ENCODE results near the gene KLRF1. TPM values are rescaled to one million over a fixed set of nuclear protein-coding genes. Genes with fewer than 3 reads are reported as not detected.

Gene KLRF1
- total and polyA plus RNA-seq, 2 experiments from 2014 or later, result 0.50 TPM; not detected in 1

- TF ChIP-seq REST (IDR thresholded peaks at IDR 0.05; ENCODE audit: unreplicated experiment) (no peak), ZNF114 (CRISPR knock-in tag; IDR thresholded peaks at IDR 0.05) (no peak), ZNF462 (CRISPR knock-in tag; IDR thresholded peaks at IDR 0.05) (no peak), POLR2AphosphoS5 (IDR thresholded peaks at IDR 0.05; ENCODE audit: low read depth) (no peak), CREB1 (CRISPR knock-in tag; IDR thresholded peaks at IDR 0.05; ENCODE audit: low read depth) (no peak), NANOG (IDR thresholded peaks at IDR 0.05; ENCODE audit: borderline replicate concordance) (no peak), STAT1 (IDR thresholded peaks at IDR 0.05; ENCODE audit: unreplicated experiment) (no peak), ZNF331 (CRISPR knock-in tag; IDR thresholded peaks at IDR 0.05; ENCODE audit: low read depth) (no peak)
Observed at GRCh38 chr12:9808504-9808903, 18.8 kb upstream of the KLRF1 start (continued).

All from GM23338 (cell line).